ENCODE results near the gene ARHGAP24. TPM values are rescaled to one million over a fixed set of nuclear protein-coding genes. Genes with fewer than 3 reads are reported as not detected.

The ARHGAP24 gene
- total RNA-seq, 1 experiment from 2014 or later: 17.4 TPM

DNA sequence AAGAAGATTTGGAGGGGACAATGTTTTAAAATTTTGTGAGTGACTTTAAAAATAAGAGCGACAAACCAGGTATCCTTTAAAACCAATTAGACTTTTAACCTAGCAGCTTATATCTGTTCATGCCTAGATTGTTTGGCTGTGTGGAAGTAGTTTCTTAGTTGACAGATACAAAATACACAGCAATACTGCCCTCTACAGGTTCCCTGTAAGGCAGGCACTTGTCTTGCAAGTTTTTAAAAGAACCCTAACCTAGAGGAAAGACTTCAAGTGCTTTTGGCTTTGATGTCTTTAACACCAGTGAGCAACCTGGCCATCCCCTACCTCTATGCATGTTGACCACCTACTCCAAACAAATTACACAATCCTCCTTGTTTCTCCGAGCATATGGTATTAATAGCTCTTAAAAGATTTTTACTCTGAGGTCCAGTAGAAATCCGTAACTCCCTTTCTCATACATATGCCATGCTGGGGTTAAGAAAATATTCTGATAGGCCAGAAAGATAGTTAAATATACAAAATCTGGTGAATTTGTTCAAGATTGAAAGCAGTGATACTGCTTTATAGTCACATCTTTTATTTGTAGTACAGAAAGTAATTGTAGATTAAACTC lies 273.0 kb downstream of the ARHGAP24 start:
- Histone ChIP-seq H3K36me3 (ENCODE audit: control insufficient read depth, insufficient read depth, low read length) (no peaks in the 10 kb centered on the region), H3K9me3 (ENCODE audit: control insufficient read depth, insufficient read depth, low read depth, low read length) (no peaks in the 10 kb centered on the region), H3K4me1 (ENCODE audit: control insufficient read depth, insufficient read depth, low read length) (peaks cover 45% of the 10 kb centered on the region), H3K27me3 (ENCODE audit: control insufficient read depth, insufficient read depth, low read length) (no peaks in the 10 kb centered on the region), H3K4me3 (ENCODE audit: low read depth in 2 of 2, low read length in 2 of 2) (no peak overlapping the region), H3K27ac (ENCODE audit: low read length) (peak overlapping the region; percentile 77)
- ATAC-seq (peak; percentile 83), DNase-seq (ENCODE audit: low read depth, low spot score) (no peak)
- ChIA-PET POLR2A (no interaction called here), CTCF (interaction anchor here (0.5 to 0.9 kb wide), 5 partner anchors 49 to 691 kb away, joined by 3 to 8 read pairs (median 3); no protein-coding TSS in a partner anchor)
- TF ChIP-seq POLR2AphosphoS5 (IDR thresholded peaks at IDR 0.05; ENCODE audit: low read depth, low read length): no peak
- TF ChIP-seq, protein P1, sequence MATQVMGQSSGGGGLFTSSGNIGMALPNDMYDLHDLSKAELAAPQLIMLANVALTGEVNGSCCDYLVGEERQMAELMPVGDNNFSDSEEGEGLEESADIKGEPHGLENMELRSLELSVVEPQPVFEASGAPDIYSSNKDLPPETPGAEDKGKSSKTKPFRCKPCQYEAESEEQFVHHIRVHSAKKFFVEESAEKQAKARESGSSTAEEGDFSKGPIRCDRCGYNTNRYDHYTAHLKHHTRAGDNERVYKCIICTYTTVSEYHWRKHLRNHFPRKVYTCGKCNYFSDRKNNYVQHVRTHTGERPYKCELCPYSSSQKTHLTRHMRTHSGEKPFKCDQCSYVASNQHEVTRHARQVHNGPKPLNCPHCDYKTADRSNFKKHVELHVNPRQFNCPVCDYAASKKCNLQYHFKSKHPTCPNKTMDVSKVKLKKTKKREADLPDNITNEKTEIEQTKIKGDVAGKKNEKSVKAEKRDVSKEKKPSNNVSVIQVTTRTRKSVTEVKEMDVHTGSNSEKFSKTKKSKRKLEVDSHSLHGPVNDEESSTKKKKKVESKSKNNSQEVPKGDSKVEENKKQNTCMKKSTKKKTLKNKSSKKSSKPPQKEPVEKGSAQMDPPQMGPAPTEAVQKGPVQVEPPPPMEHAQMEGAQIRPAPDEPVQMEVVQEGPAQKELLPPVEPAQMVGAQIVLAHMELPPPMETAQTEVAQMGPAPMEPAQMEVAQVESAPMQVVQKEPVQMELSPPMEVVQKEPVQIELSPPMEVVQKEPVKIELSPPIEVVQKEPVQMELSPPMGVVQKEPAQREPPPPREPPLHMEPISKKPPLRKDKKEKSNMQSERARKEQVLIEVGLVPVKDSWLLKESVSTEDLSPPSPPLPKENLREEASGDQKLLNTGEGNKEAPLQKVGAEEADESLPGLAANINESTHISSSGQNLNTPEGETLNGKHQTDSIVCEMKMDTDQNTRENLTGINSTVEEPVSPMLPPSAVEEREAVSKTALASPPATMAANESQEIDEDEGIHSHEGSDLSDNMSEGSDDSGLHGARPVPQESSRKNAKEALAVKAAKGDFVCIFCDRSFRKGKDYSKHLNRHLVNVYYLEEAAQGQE (IDR thresholded peaks at IDR 0.05; ENCODE audit: insufficient read depth in 1 of 2, low read depth in 2 of 2, low read length in 1 of 2): no peak
- 0 out of 2 replicates have a peak, but pooled peaks have one; percentile 23 for TF ChIP-seq TCF7L2 (IDR thresholded peaks at IDR 0.05; ENCODE audit: low read depth, low read length)
- no peak for TF ChIP-seq SIN3A (IDR thresholded peaks at IDR 0.05; ENCODE audit: borderline replicate concordance, insufficient read depth, low read depth, low read length)
- TF ChIP-seq, protein P2, sequence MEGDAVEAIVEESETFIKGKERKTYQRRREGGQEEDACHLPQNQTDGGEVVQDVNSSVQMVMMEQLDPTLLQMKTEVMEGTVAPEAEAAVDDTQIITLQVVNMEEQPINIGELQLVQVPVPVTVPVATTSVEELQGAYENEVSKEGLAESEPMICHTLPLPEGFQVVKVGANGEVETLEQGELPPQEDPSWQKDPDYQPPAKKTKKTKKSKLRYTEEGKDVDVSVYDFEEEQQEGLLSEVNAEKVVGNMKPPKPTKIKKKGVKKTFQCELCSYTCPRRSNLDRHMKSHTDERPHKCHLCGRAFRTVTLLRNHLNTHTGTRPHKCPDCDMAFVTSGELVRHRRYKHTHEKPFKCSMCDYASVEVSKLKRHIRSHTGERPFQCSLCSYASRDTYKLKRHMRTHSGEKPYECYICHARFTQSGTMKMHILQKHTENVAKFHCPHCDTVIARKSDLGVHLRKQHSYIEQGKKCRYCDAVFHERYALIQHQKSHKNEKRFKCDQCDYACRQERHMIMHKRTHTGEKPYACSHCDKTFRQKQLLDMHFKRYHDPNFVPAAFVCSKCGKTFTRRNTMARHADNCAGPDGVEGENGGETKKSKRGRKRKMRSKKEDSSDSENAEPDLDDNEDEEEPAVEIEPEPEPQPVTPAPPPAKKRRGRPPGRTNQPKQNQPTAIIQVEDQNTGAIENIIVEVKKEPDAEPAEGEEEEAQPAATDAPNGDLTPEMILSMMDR (IDR thresholded peaks at IDR 0.05): peak; percentile 72; the same call in 1 of the 2 replicates
- BruUV-seq (replicated peaks): no TSS peak
- intact Hi-C loops (cut with micrococcal nuclease; ENCODE audit: unreplicated experiment): loop anchor here (5.0 to 10.0 kb wide), 4 partner anchors 261 to 761 kb away; no protein-coding TSS in a partner anchor
- in situ Hi-C loops (cut with HindIII; ENCODE audit: low pct_unique_long_range_greater_than_20kb, low sequenced_read_pairs): no loop called here

DNA sequence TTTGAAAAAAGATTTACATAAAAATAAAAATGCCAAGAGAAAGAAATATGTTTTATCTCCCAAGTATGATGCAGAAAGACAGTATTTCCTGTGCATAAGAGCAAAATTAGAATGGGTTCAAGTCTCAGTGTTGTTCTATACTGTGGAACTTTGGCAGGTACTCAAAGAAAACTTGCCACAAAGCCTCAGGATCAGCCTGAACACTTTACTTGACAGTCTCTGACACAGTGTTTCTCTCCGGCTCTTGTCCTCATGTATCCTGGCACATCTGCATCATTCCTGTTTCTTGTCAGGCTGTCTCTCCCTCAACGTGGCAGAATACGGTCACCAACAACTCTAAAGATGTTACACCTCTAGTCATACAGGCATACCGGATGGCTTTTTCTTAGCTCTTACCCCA lies 273.7 kb downstream of the ARHGAP24 start:
- H3K27me3 ChIP-seq (ENCODE audit: control insufficient read depth, insufficient read depth, low read length): no peaks in the 10 kb centered on the region
- TF ChIP-seq SIN3A (IDR thresholded peaks at IDR 0.05; ENCODE audit: borderline replicate concordance, insufficient read depth, low read depth, low read length) (no peak), POLR2AphosphoS5 (IDR thresholded peaks at IDR 0.05; ENCODE audit: low read depth, low read length) (no peak), TCF7L2 (IDR thresholded peaks at IDR 0.05; ENCODE audit: low read depth, low read length) (no peak)
- TF ChIP-seq, protein P1 (IDR thresholded peaks at IDR 0.05; ENCODE audit: insufficient read depth in 1 of 2, low read depth in 2 of 2, low read length in 1 of 2): no peak
- TF ChIP-seq, protein P2 (IDR thresholded peaks at IDR 0.05): no peak
- no peaks in the 10 kb centered on the region for H3K36me3 ChIP-seq (ENCODE audit: control insufficient read depth, insufficient read depth, low read length)
- DNase-seq (ENCODE audit: low read depth, low spot score): no peak
- H3K4me1 ChIP-seq (ENCODE audit: control insufficient read depth, insufficient read depth, low read length): peaks cover 40% of the 10 kb centered on the region
- POLR2A ChIA-PET: no interaction called here
- H3K27ac ChIP-seq (ENCODE audit: low read length): peak overlapping the region; percentile 77; the same call in 1 of the 2 replicates
- no peak overlapping the region for H3K4me3 ChIP-seq (ENCODE audit: low read depth in 2 of 2, low read length in 2 of 2)
- no peak for ATAC-seq
- in situ Hi-C loops (cut with HindIII; ENCODE audit: low pct_unique_long_range_greater_than_20kb, low sequenced_read_pairs) (no loop called here), intact Hi-C loops (cut with micrococcal nuclease; ENCODE audit: unreplicated experiment) (loop anchor here (5.0 to 10.0 kb wide), 4 partner anchors 261 to 761 kb away; no protein-coding TSS in a partner anchor)
- CTCF ChIA-PET: no interaction called here
- no TSS peak for BruUV-seq (replicated peaks)
- H3K9me3 ChIP-seq (ENCODE audit: control insufficient read depth, insufficient read depth, low read depth, low read length): no peaks in the 10 kb centered on the region
